ENCODE data around the gene PPARA. TPM values are rescaled to one million over a fixed set of nuclear protein-coding genes. Genes with fewer than 3 reads are reported as not detected.

PPARA gene
- total RNA-seq, 6 donors from 2014 or later = 10.2 to 27.0 (median 20.9) TPM

DNA sequence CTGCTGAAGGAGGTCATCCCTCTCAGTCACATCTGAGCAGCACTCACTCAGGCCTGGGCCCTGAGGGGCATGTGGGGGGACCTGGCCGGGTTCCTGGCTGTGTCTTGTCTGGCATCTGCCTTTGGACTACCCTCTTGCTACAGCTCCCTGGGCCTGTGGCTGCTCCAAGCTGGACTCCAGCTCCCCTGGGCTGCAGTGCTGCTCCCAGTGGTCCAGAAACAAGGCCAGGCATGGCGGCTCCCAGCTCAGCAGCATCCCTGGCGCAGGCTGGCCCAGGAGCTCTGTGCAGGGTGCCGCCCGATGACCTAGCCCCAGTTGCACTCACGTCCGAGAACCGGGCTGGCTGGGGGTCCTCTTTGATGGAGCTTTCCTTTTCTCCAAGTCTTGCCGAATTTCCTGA, 94.4 kb downstream of the PPARA start:
- DNase-seq (peak in 1 of 2 donors; percentile 69), ATAC-seq (ENCODE audit: low FRiP score in 2 of 2) (peak in 1 of 2 donors; percentile 7)
- no peaks in the 10 kb centered on the region for H3K9me3 ChIP-seq
- H3K36me3 ChIP-seq = peaks cover 5 to 32% (median 7%) of the 10 kb centered on the region in 4 donors
- H3K4me1 ChIP-seq = peaks cover 6 to 14% (median 9%) of the 10 kb centered on the region in 4 donors
- no peak overlapping the region for H3K4me3 ChIP-seq
- H3K27ac ChIP-seq = no peak overlapping the region
- no peak for TF ChIP-seq EP300 (IDR thresholded peaks at IDR 0.05)
- TF ChIP-seq, protein P1, sequence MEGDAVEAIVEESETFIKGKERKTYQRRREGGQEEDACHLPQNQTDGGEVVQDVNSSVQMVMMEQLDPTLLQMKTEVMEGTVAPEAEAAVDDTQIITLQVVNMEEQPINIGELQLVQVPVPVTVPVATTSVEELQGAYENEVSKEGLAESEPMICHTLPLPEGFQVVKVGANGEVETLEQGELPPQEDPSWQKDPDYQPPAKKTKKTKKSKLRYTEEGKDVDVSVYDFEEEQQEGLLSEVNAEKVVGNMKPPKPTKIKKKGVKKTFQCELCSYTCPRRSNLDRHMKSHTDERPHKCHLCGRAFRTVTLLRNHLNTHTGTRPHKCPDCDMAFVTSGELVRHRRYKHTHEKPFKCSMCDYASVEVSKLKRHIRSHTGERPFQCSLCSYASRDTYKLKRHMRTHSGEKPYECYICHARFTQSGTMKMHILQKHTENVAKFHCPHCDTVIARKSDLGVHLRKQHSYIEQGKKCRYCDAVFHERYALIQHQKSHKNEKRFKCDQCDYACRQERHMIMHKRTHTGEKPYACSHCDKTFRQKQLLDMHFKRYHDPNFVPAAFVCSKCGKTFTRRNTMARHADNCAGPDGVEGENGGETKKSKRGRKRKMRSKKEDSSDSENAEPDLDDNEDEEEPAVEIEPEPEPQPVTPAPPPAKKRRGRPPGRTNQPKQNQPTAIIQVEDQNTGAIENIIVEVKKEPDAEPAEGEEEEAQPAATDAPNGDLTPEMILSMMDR (IDR thresholded peaks at IDR 0.05) = no peak
- TF ChIP-seq POLR2AphosphoS5 (IDR thresholded peaks at IDR 0.05) = no peak
- TF ChIP-seq POLR2A (IDR thresholded peaks at IDR 0.05) = no peak
- 86 to 97% methylated on average over 5 to 8 of the region's 9 CpGs for WGBS, 2 donors
- H3K27me3 ChIP-seq = no peaks in the 10 kb centered on the region

- TF ChIP-seq POLR2AphosphoS5 (IDR thresholded peaks at IDR 0.05) (no peak), POLR2A (IDR thresholded peaks at IDR 0.05) (no peak), EP300 (IDR thresholded peaks at IDR 0.05) (no peak)
- TF ChIP-seq, protein P1 (IDR thresholded peaks at IDR 0.05) = no peak
- Histone ChIP-seq H3K36me3 (peaks cover 5 to 27% (median 7%) of the 10 kb centered on the region in 4 donors), H3K9me3 (no peaks in the 10 kb centered on the region), H3K4me3 (no peak overlapping the region), H3K27me3 (no peaks in the 10 kb centered on the region), H3K4me1 (peaks cover 6 to 15% (median 9%) of the 10 kb centered on the region in 4 donors), H3K27ac (peak overlapping the region in 1 of 4 donors; percentile 7)
- ATAC-seq (ENCODE audit: low FRiP score in 2 of 2) (no peak), DNase-seq (no peak)
- 57 to 66% methylated on average over 4 to 15 of the region's 16 CpGs for WGBS, 2 donors
Measured at GRCh38 chr22:46245511-46245910, 95.2 kb downstream of the PPARA start.

- no peak overlapping the region for H3K4me3 ChIP-seq
- TF ChIP-seq POLR2AphosphoS5 (IDR thresholded peaks at IDR 0.05) (no peak), POLR2A (IDR thresholded peaks at IDR 0.05) (no peak)
- DNase-seq (no peak), ATAC-seq (ENCODE audit: low FRiP score in 2 of 2) (no peak)
- H3K36me3 ChIP-seq = peaks cover 5 to 27% (median 7%) of the 10 kb centered on the region in 4 donors
- no peaks in the 10 kb centered on the region for H3K27me3 ChIP-seq
- H3K4me1 ChIP-seq = peaks cover 10 to 22% (median 15%) of the 10 kb centered on the region in 4 donors
- H3K9me3 ChIP-seq = no peaks in the 10 kb centered on the region
- WGBS, 2 donors = 89 to 91% methylated on average over 8 to 10 of the region's 10 CpGs
- no peak overlapping the region for H3K27ac ChIP-seq
Measured at GRCh38 chr22:46246178-46246577, 95.9 kb downstream of the PPARA start.

DNA sequence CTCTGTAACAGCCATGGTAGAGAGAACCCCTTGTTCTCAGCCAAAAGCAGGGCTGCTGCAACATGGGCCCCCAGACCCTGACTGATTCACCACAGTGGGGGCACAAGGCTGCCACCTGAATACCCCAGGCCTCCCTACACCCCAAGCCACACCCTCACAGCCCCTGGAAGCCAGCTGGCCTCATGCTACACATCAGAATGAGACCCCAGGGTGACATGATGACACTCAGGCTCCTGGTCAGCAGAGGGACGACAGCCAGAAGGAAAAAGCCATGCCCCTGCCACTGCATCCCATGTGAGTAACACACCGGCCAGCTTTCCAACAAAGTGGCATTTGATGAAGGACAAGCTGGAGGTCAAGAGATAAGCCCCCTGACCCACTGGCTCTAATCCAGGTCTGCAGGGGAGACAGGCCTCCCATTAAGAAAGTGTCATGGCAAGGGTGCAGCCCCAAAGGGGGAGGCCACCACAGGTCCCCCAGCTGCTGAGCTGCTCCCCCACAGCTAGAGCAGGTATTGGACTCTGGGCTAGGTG, 97.2 kb downstream of the PPARA start:
- DNase-seq = no peak
- TF ChIP-seq POLR2AphosphoS5 (IDR thresholded peaks at IDR 0.05) (no peak), EP300 (IDR thresholded peaks at IDR 0.05) (no peak)
- TF ChIP-seq, protein P1 (IDR thresholded peaks at IDR 0.05) = no peak
- Histone ChIP-seq H3K36me3 (peaks cover 5 to 27% (median 7%) of the 10 kb centered on the region in 4 donors), H3K27ac (no peak overlapping the region), H3K4me3 (no peak overlapping the region), H3K9me3 (no peaks in the 10 kb centered on the region), H3K27me3 (no peaks in the 10 kb centered on the region), H3K4me1 (peaks cover 12 to 28% (median 20%) of the 10 kb centered on the region in 4 donors)
- 95 to 100% methylated on average over 2 of the region's 2 CpGs for WGBS, 2 donors
- ATAC-seq (ENCODE audit: low FRiP score in 2 of 2) = no peak

- Histone ChIP-seq H3K36me3 (peaks cover 0 to 4% (median 0%) of the 10 kb centered on the region in 4 donors), H3K27me3 (no peaks in the 10 kb centered on the region), H3K9me3 (no peaks in the 10 kb centered on the region), H3K4me1 (peaks cover 12 to 27% (median 20%) of the 10 kb centered on the region in 4 donors), H3K4me3 (peak within 1 kb of the TSS; percentile 63 to 95 (median 74)), H3K27ac (peak within 1 kb of the TSS; percentile 81 to 90 (median 86))
- peak; percentile 95 to 98 for ATAC-seq (ENCODE audit: low FRiP score in 2 of 2)
- WGBS, 2 donors = 0 to 6% methylated on average over 18 to 58 of the region's 89 CpGs
- TF ChIP-seq, protein P1 (IDR thresholded peaks at IDR 0.05) = peak in 3 of 6 experiments; percentile 18 to 48 (median 28)
- TF ChIP-seq POLR2A (IDR thresholded peaks at IDR 0.05) (peak in 3 of 4 donors; percentile 61 to 96 (median 86)), POLR2AphosphoS5 (IDR thresholded peaks at IDR 0.05) (peak; percentile 78 to 91), EP300 (IDR thresholded peaks at IDR 0.05) (peak in 1 of 4 donors; percentile 37)
- peak; percentile 94 to 98 for DNase-seq
Measured at GRCh38 chr22:46250035-46250782, 99.9 kb downstream of the PPARA start, which contains the start of gene CDPF1. CDPF1 (minus strand) TSS chr22:46250293; CDS start chr22:46248284, 2,009 bp downstream.

Data from upper lobe of left lung (tissue), 6 donors.